HG02763 (cell line): ENCODE measurements around the gene GPX5.

Source experiments
- ATAC-seq: cut with Tn5 transposase; IDR thresholded peaks from one replicate; pipeline ENCODE4 v1.9.1; 2021; ENCODE audit warnings: mild to moderate bottlenecking, moderate library complexity; ENCODE audit not compliant: unreplicated experiment

GPX5 gene

DNA sequence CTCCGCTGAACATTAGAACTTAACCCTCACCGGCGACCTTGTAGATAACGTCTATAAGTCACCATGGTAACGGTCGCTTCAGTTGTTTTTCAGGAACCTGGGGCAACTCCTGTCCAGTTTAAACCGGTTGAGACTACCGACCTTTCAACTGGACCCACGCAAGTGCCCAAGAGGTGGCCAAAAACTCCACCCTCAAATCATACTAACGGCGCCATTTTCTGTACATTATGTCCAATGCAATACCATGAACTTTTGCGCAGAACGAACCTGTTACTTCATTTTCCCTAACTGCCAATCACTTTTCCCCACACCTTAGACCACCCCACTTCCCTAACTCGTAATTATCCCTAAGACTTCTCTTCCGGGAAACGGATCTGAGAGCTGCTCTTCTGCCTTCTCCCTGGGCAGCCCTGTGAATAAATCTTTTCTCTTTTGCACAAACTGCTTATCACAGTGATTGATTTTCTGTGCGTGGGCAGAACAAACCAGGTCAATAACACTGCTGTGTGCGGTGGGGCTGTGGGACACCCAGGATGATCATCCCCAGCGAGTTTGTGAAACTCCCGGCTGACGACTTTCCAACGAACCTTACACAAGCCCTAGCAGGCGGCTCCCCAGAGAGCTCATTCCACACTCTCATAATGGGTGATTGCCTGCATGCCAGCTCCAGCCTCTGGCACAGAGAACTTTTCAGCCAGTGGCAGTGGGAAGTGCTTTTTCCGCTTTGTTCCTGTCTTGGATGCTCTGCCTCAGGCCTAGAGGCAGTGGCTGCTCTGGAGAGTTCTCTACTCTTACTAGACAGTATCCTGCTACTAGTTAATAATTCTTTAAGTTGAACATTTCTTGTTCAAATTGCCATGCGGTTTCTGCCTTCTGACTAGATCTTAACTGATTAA is 28.6 kb downstream of the GPX5 start:
- no peak for ATAC-seq

DNA sequence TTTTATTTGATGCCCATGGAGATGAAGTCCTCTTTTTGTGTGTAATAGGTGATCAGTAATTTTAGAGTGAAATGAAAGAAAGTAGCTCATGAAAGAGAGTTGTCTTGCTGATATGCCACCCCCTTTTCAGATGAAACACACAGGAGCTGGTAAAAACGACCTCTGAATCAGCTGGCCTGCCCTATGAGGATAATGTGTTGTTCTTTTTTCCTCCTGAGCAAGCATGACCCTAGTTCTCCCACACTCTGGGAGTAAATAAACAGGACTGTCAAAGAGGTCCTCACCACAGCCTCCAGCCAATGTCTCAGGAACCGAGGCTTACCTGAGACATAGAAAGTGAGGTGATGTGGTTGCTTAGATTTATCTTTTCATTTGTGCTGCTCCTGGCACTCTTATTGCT is 29.5 kb downstream of the GPX5 start:
- no peak for ATAC-seq

DNA sequence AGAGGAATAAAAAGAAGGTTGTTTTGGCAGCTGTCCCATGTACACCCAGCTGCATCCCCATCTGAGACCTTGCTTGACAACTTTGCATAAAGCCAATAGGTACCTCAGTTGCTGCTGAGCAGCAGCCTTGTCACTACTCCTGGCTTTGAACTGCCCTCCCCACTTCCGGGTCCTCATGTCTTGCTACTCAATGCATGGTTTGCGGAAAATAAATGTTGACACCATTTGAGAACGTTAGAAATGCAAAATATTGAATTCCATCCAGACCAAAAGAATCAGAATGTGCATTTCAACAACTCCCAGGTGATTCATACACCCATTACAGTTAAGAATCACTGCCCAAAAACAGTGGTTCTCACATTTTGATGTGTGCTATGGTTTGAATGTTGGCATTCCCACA is 32.9 kb downstream of the GPX5 start:
- ATAC-seq: no peak

DNA sequence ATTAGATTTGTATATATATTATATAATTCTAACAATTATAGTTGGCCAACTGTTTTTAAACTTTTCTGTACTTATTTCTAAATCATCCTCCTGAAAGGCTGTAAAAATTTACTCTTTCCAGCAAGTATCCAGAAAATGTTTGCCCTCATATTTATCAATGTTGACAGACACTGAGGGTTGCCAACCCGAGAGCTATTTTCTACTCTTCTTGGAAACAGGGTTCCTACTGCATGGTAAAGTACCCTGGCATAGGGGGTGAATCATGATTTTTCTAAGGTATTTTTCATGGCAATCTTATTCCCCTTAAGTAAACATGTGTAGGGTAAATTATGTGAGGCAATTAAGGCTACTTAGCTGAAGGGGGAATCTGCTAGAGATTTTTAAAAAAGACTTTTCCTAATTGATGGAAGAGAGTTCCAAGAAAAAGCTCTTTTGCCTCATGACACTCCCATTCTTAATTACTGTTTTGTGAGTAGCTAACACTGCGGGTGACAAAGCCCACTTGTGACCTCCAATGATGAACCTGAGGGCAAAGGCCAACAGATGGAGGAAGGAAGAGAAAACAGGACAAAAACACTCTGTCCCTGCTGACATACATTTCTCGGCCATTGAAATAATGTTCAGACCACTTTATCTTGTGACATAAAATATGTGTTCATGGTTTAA is 37.9 kb downstream of the GPX5 start:
- no peak for ATAC-seq

DNA sequence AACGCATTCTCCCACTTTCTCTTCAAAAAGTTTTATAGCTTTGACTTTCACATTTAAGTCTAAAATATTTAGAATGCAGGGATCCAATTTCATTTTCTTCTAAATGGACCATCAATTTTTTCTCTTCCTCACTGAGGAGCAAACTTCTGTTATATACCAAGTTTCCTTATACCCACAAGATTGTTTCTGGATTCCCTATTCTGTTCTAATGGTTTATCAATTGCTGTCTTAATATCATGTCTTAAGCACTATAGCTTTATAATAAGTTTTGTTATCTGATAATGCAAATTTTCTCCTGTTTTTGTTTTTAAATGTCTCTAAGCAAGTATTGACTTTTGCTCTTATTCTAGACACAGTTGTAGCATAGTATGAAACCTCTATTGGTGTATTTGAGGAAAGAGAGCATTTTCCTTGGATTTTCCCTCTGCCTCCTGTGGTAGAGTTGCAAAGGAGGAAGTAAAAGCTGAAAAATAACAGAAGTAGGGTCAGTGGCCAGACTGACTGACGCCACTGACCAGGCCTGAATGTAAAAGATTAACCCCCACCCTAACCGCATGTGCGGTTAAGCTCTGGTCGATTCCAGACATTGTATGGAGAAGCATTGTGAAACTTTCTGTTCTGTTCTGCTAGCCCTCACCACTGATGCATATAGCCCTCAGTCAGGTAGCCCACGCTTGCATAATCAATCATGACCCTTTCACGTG is 40.3 kb downstream of the GPX5 start:
- no peak for ATAC-seq

DNA sequence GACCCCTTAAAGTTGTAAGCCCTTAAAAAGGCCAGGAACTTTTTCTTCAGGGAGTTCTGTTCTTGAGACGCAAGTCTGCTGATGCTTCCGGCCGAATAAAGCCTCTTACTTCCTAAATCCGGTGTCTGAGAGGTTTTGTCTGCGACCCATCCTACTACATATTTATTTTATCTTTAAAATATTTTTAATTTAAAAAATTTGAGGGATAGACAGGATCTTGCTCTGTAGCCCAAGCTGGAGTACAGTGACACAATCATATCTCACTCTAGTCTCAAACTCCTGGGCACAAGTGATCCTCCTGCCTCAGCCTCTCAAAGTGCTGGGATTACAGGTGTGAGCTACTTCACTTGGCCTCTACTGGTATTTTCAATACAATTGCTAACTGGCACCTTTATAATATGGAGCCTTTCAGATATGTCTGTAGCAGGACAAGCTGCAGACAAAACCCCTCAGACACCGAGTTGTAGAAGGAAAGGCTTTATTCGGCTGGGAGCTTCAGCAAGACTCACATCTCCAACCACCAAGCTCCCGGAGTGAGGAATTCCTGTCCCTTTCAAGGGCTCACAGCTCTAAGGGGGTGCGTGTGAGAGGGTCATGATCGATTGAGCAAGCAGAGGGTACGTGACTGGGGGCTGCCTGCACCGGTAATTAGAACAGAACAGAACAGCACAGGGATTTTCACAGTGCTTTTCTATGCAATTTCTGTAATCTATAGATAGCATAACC is 41.0 kb downstream of the GPX5 start:
- ATAC-seq: no peak

DNA sequence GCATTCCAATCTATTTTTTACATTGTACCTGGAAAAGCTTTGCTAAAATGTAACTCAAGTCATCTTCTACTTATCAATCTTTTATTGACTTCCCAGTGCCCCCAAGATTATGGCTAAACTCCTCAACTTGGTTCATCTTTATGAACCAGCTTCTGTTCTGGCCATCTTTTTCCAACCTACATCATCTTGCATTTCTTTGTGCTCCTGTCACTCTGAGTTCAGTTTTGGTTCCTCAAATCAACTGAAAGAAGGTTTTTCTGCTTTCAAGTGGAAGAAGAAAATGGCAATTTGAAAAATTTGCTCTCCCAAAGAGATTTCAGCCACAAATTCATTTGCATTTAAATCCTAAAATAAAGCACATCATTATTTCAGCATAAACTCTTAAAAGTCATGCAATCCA is 41.8 kb downstream of the GPX5 start:
- no peak for ATAC-seq

DNA sequence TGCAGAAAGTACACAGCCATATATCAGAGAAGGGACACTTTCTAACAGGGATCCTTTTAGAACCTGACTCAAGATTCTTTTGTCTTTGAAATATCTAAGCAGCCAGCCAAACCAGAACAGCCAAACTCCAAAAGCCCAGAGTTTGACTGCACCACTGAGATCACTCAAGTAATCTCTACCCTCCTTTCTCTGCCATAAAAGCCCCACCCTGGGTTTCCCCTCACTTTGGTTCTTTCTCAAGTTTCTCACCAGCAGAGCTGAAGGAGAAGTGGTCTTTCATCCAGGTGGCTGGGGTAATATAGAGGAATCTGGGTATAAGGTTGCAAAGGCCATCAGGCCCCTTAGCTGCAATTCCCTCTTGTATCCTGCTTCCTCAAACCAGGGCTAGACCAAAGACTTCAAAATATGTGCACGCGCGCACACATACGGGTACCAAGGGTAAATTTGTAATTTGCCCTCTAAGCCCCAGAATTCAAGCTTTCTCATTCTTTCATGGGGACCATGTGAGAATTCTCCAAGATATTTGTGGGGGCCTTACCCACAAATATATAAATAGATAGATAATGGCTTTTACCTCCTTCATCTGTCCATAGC is 42.9 kb downstream of the GPX5 start:
- ATAC-seq: no peak

DNA sequence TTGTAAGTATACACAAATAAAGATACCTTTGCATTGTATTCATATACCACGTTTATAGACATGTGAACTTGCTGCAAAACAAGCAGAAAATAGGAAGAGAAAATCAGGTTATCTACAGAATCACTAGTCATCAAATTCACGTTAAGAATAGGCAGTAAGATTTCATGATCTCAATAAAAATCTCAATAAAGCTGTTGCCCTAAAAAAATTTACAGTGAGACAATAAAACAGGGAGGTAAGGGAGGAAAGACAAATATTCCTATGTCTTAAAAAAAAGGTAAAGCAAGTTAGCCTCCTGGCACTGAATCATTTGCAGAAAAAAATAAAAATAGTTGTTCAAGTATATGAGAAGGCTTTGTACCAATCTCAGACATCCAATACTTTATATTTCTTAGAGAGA is 44.1 kb downstream of the GPX5 start:
- ATAC-seq: no peak

DNA sequence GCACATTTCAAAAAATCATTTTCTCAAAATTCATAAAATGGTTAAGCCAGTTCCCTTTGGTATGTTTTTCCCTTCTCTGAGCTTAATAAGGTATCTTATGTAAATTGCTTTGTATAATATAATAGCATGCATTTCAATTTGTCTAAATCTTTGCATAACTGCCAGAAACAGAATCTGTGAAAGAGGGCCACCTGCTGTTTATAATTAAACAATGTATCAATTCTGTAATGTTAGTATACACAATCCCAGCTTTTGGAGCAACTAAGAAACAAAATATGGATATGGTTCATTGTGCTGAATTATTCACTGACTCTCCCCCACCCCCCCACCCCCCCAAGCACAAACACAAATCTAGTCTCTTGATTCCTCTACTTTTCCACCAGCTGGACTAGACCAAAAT is 54.8 kb downstream of the GPX5 start:
- ATAC-seq: no peak

DNA sequence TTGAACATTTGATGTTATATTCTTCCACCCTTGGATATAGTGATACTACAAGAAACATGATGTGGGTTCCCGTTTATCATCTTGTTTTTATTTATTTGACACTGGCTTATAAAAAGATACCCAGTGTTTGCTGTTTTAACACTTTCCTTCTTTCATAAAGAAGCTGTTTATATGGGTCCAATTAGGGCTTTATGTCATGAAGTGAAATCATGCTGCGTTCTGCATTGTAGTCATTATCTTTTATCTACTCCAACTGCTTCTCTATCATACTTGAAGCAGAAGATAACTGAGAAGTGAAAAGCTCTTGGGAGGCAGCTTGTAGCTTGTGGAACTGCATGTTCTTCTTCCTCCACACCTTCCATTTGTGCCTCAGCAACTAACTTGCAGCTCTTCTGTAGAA is 57.8 kb downstream of the GPX5 start:
- no peak for ATAC-seq
